GM23338 (cell line): ENCODE measurements around the gene IGF2BP1. TPM values are rescaled to one million over a fixed set of nuclear protein-coding genes. Genes with fewer than 3 reads are reported as not detected.
"Not testable (repeated sequence)": the region's sequence is repeated elsewhere in the genome, so short reads cannot be mapped to it uniquely, and the experiment has no call there.

Experiments
- ATAC-seq: fragments of 200-7000 bp; cut with Tn5 transposase; 3 replicates; pipeline ENCODE4 v1.9.1; 2020
- DNase-seq: peaks from one replicate; pipeline ENCODE4 v3.0.0-alpha.2; 2015; ENCODE audit warnings: low spot score
- H2AFZ ChIP-seq: fragments of 200-600 bp; sonication (generic); 2 replicates; pipeline ENCODE4 v1.8.0; 2016; ENCODE audit warnings: antibody characterized with exemption, mild to moderate bottlenecking, moderate library complexity
- H3F3A ChIP-seq: fragments of 200-600 bp; sonication (generic); replicated peaks from 2 replicates; pipeline ENCODE4 v1.8.0; 2017; ENCODE audit warnings: antibody characterized with exemption, mixed run types, low read depth
- H3K27ac ChIP-seq: fragments of 200-600 bp; sonication (generic); 2 replicates; pipeline ENCODE4 v1.6.1; 2016; ENCODE audit warnings: low read depth
- H3K27me3 ChIP-seq: fragments of 200-600 bp; sonication (generic); 2 replicates; pipeline ENCODE4 v1.8.0; 2016; ENCODE audit warnings: mild to moderate bottlenecking, mixed run types, moderate library complexity; ENCODE audit not compliant: insufficient read depth
- H3K36me3 ChIP-seq: fragments of 200-600 bp; sonication (generic); 2 replicates; pipeline ENCODE4 v1.8.0; 2016; ENCODE audit warnings: mild to moderate bottlenecking; ENCODE audit not compliant: insufficient read depth
- H3K4me1 ChIP-seq: fragments of 200-600 bp; sonication (generic); 2 replicates; pipeline ENCODE4 v1.8.0; 2016; ENCODE audit warnings: mild to moderate bottlenecking, moderate library complexity; ENCODE audit not compliant: insufficient read depth
- H3K4me2 ChIP-seq: fragments of 200-600 bp; sonication (generic); 2 replicates; pipeline ENCODE4 v1.7.1; 2017; ENCODE audit warnings: mixed run types
- H3K4me3 ChIP-seq: fragments of 200-600 bp; sonication (generic); 2 replicates; pipeline ENCODE4 v1.6.1; 2016; ENCODE audit warnings: mixed run types
- H3K79me2 ChIP-seq: fragments of 200-600 bp; sonication (generic); replicated peaks from 2 replicates; pipeline ENCODE4 v1.8.0; 2017; ENCODE audit warnings: mild to moderate bottlenecking; ENCODE audit not compliant: insufficient read depth
- H3K9me2 ChIP-seq: fragments of 200-600 bp; sonication (generic); 2 replicates; pipeline ENCODE4 v1.8.0; 2017; ENCODE audit not compliant: insufficient read depth
- H4K20me1 ChIP-seq: fragments of 200-600 bp; sonication (generic); replicated peaks from 2 replicates; pipeline ENCODE4 v1.8.0; 2017; ENCODE audit warnings: mild to moderate bottlenecking; ENCODE audit not compliant: insufficient read depth
- H3K27ac Mint-ChIP-seq: 2 replicates; pipeline ENCODE4 v1.8.0; 2020; ENCODE audit warnings: inconsistent platforms, mild to moderate bottlenecking, moderate library complexity, mixed read lengths
- H3K27me3 Mint-ChIP-seq: 3 replicates; pipeline ENCODE4 v1.8.0; 2022; ENCODE audit warnings: low read depth, mild to moderate bottlenecking, moderate library complexity, mixed read lengths, inconsistent platforms; ENCODE audit not compliant: insufficient read depth, poor library complexity
- H3K36me3 Mint-ChIP-seq: 3 replicates; pipeline ENCODE4 v1.8.0; 2021; ENCODE audit warnings: low read depth, mild to moderate bottlenecking, inconsistent platforms, moderate library complexity, mixed read lengths
- H3K4me1 Mint-ChIP-seq: 3 replicates; pipeline ENCODE4 v1.8.0; 2020; ENCODE audit warnings: mild to moderate bottlenecking, inconsistent platforms, mixed read lengths
- H3K4me3 Mint-ChIP-seq: 3 replicates; pipeline ENCODE4 v1.8.0; 2021; ENCODE audit warnings: moderate library complexity, mild to moderate bottlenecking, inconsistent platforms, mixed read lengths
- H3K9me3 Mint-ChIP-seq: 3 replicates; pipeline ENCODE4 v1.8.0; 2020; ENCODE audit warnings: moderate library complexity, mild to moderate bottlenecking, inconsistent platforms, mixed read lengths
- EZH2 ChIP-seq: fragments of 200-600 bp; sonication (generic); IDR thresholded peaks from one replicate; pipeline ENCODE4 v1.8.0; 2017; ENCODE audit warnings: antibody characterized with exemption, mild to moderate bottlenecking, low read depth; ENCODE audit not compliant: unreplicated experiment
- JUNB ChIP-seq: IDR thresholded peaks from one replicate; pipeline ENCODE4 v1.6.1; 2016; ENCODE audit warnings: antibody characterized with exemption; ENCODE audit not compliant: unreplicated experiment
- ZNF114 ChIP-seq: fragments of 250-450 bp; sonication (Bioruptor Pico); IDR thresholded peaks from 2 replicates; pipeline ENCODE4 v1.5.0; 2020; ENCODE audit warnings: mild to moderate bottlenecking, moderate library complexity
- ZNF331 ChIP-seq: fragments of 250-450 bp; sonication (Bioruptor Pico); IDR thresholded peaks from 2 replicates; pipeline ENCODE4 v1.5.0; 2020; ENCODE audit warnings: low read depth, mild to moderate bottlenecking, moderate library complexity
- polyA plus RNA-seq: library from polyadenylated mRNA; unstranded; fragments of >200 nt; fragmentation: Nextera tagmentation; extraction: Ambion mirVana; gene quantifications from 2 replicates; pipeline ENCODE4 v1.2.1, GENCODE V29; 2016
- total RNA-seq: library from RNA; depleted of rRNA; stranded (reverse); fragments of >200 nt; shearing (Covaris generic); gene quantifications from 2 replicates; pipeline ENCODE4 v1.2.3, GENCODE V29; 2014
- TF ChIP-seq, protein P1 (sequence below), 2 experiments: fragments of 200-600 bp in 1 of 2; sonication (generic) in 1 of 2; conservative IDR thresholded peaks; 2 replicates each; pipeline versions ENCODE4 v1.5.1 to v1.6.1; 2016 to 2017; ENCODE audit warnings: antibody characterized with exemption in 2 of 2, low read depth in 2 of 2, mild to moderate bottlenecking in 2 of 2, moderate library complexity in 1 of 2
- TF ChIP-seq, protein P2 (sequence below): IDR thresholded peaks from one replicate; pipeline ENCODE4 v1.6.1; 2018; ENCODE audit warnings: antibody characterized with exemption; ENCODE audit not compliant: unreplicated experiment
- TF ChIP-seq, protein P3 (sequence below): fragments of 250-450 bp; sonication (Bioruptor Pico); IDR thresholded peaks from 2 replicates; pipeline ENCODE4 v1.5.0; 2020; ENCODE audit warnings: mild to moderate bottlenecking, moderate library complexity

The IGF2BP1 gene
- total and polyA plus RNA-seq, 2 experiments from 2014 or later = 68.6 to 249 TPM

DNA sequence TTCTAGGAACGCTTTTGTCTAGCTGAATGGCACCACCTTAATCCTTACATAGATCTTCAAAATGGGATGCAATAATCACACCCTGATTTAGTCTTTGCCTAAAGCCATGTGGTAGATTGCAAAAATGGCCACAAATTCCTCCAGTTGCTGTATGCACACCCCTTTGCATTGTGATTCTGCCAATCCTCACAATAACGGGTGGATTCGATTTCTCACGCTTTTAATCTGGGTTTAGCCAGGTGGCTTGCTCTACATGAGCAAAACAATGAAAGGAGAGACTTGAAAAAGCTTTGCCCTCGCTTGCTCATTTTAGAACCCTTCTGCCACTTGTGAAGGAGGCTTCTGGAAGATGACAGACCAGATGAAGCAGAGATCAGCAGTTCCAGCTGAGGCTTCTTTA is 85.0 kb downstream of the IGF2BP1 start:
- no peaks in the 10 kb centered on the region for H3K79me2 ChIP-seq
- H3K4me3 ChIP-seq = no peak overlapping the region
- no peaks in the 10 kb centered on the region for H4K20me1 ChIP-seq
- ATAC-seq (no peak), DNase-seq (no peak)
- H2AFZ ChIP-seq = peak overlapping the region; percentile 66; the same call in 1 of the 2 replicates
- peaks cover 3% of the 10 kb centered on the region for H3K27me3 Mint-ChIP-seq
- H3K4me3 Mint-ChIP-seq = no peak overlapping the region
- H3F3A ChIP-seq = no peaks in the 10 kb centered on the region
- TF ChIP-seq ZNF331 (CRISPR knock-in tag) (no peak), EZH2 (no peak), JUNB (no peak), ZNF114 (CRISPR knock-in tag) (no peak)
- TF ChIP-seq, protein P1, sequence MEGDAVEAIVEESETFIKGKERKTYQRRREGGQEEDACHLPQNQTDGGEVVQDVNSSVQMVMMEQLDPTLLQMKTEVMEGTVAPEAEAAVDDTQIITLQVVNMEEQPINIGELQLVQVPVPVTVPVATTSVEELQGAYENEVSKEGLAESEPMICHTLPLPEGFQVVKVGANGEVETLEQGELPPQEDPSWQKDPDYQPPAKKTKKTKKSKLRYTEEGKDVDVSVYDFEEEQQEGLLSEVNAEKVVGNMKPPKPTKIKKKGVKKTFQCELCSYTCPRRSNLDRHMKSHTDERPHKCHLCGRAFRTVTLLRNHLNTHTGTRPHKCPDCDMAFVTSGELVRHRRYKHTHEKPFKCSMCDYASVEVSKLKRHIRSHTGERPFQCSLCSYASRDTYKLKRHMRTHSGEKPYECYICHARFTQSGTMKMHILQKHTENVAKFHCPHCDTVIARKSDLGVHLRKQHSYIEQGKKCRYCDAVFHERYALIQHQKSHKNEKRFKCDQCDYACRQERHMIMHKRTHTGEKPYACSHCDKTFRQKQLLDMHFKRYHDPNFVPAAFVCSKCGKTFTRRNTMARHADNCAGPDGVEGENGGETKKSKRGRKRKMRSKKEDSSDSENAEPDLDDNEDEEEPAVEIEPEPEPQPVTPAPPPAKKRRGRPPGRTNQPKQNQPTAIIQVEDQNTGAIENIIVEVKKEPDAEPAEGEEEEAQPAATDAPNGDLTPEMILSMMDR (conservative IDR thresholded peaks at IDR 0.05; ENCODE audit: low read depth in 2 of 2) = no peak
- TF ChIP-seq, protein P2, sequence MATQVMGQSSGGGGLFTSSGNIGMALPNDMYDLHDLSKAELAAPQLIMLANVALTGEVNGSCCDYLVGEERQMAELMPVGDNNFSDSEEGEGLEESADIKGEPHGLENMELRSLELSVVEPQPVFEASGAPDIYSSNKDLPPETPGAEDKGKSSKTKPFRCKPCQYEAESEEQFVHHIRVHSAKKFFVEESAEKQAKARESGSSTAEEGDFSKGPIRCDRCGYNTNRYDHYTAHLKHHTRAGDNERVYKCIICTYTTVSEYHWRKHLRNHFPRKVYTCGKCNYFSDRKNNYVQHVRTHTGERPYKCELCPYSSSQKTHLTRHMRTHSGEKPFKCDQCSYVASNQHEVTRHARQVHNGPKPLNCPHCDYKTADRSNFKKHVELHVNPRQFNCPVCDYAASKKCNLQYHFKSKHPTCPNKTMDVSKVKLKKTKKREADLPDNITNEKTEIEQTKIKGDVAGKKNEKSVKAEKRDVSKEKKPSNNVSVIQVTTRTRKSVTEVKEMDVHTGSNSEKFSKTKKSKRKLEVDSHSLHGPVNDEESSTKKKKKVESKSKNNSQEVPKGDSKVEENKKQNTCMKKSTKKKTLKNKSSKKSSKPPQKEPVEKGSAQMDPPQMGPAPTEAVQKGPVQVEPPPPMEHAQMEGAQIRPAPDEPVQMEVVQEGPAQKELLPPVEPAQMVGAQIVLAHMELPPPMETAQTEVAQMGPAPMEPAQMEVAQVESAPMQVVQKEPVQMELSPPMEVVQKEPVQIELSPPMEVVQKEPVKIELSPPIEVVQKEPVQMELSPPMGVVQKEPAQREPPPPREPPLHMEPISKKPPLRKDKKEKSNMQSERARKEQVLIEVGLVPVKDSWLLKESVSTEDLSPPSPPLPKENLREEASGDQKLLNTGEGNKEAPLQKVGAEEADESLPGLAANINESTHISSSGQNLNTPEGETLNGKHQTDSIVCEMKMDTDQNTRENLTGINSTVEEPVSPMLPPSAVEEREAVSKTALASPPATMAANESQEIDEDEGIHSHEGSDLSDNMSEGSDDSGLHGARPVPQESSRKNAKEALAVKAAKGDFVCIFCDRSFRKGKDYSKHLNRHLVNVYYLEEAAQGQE = no peak
- TF ChIP-seq, protein P3, sequence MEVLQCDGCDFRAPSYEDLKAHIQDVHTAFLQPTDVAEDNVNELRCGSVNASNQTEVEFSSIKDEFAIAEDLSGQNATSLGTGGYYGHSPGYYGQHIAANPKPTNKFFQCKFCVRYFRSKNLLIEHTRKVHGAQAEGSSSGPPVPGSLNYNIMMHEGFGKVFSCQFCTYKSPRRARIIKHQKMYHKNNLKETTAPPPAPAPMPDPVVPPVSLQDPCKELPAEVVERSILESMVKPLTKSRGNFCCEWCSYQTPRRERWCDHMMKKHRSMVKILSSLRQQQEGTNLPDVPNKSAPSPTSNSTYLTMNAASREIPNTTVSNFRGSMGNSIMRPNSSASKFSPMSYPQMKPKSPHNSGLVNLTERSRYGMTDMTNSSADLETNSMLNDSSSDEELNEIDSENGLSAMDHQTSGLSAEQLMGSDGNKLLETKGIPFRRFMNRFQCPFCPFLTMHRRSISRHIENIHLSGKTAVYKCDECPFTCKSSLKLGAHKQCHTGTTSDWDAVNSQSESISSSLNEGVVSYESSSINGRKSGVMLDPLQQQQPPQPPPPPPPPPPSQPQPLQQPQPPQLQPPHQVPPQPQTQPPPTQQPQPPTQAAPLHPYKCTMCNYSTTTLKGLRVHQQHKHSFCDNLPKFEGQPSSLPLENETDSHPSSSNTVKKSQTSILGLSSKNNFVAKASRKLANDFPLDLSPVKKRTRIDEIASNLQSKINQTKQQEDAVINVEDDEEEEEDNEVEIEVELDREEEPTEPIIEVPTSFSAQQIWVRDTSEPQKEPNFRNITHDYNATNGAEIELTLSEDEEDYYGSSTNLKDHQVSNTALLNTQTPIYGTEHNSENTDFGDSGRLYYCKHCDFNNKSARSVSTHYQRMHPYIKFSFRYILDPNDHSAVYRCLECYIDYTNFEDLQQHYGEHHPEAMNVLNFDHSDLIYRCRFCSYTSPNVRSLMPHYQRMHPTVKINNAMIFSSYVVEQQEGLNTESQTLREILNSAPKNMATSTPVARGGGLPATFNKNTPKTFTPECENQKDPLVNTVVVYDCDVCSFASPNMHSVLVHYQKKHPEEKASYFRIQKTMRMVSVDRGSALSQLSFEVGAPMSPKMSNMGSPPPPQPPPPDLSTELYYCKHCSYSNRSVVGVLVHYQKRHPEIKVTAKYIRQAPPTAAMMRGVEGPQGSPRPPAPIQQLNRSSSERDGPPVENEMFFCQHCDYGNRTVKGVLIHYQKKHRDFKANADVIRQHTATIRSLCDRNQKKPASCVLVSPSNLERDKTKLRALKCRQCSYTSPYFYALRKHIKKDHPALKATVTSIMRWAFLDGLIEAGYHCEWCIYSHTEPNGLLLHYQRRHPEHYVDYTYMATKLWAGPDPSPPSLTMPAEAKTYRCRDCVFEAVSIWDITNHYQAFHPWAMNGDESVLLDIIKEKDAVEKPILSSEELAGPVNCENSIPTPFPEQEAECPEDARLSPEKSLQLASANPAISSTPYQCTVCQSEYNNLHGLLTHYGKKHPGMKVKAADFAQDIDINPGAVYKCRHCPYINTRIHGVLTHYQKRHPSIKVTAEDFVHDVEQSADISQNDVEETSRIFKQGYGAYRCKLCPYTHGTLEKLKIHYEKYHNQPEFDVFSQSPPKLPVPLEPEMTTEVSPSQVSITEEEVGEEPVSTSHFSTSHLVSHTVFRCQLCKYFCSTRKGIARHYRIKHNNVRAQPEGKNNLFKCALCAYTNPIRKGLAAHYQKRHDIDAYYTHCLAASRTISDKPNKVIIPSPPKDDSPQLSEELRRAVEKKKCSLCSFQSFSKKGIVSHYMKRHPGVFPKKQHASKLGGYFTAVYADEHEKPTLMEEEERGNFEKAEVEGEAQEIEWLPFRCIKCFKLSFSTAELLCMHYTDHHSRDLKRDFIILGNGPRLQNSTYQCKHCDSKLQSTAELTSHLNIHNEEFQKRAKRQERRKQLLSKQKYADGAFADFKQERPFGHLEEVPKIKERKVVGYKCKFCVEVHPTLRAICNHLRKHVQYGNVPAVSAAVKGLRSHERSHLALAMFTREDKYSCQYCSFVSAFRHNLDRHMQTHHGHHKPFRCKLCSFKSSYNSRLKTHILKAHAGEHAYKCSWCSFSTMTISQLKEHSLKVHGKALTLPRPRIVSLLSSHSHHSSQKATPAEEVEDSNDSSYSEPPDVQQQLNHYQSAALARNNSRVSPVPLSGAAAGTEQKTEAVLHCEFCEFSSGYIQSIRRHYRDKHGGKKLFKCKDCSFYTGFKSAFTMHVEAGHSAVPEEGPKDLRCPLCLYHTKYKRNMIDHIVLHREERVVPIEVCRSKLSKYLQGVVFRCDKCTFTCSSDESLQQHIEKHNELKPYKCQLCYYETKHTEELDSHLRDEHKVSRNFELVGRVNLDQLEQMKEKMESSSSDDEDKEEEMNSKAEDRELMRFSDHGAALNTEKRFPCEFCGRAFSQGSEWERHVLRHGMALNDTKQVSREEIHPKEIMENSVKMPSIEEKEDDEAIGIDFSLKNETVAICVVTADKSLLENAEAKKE (CRISPR knock-in tag) = no peak
- H3K9me2 ChIP-seq = no peaks in the 10 kb centered on the region
- no peak overlapping the region for H3K27ac ChIP-seq
- H3K4me1 Mint-ChIP-seq = peaks cover 9% of the 10 kb centered on the region
- no peak overlapping the region for H3K27ac Mint-ChIP-seq
- H3K9me3 Mint-ChIP-seq = no peaks in the 10 kb centered on the region
- no peak overlapping the region for H3K4me2 ChIP-seq
- H3K36me3 ChIP-seq = no peaks in the 10 kb centered on the region
- H3K36me3 Mint-ChIP-seq = no peaks in the 10 kb centered on the region
- H3K4me1 ChIP-seq = peaks cover 5% of the 10 kb centered on the region
- H3K27me3 ChIP-seq = no peaks in the 10 kb centered on the region

DNA sequence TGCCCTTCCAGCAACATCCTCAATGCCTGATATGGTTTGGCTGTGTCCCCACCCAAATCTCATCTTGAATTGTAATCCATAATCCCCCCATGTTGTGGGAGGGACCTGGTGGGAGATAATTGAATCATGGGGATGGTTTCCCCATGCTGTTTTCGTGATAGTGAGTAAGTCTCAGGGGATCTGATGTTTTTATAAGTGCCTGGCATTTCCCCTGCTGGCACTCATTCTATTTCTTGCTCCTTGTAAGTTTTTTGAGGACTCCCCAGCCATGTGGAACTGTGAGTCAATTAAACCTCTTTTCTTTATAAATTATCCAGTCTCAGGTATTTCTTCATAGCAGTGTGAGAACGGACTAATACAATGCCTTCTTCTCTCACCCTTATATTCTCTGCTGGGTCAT is 87.9 kb downstream of the IGF2BP1 start:
- ATAC-seq, H3K27ac ChIP-seq, H3K79me2 ChIP-seq, H3F3A ChIP-seq, H3K4me2 ChIP-seq, H3K4me3 Mint-ChIP-seq, H3K27me3 Mint-ChIP-seq, H2AFZ ChIP-seq, H3K27ac Mint-ChIP-seq, H3K9me3 Mint-ChIP-seq, H3K36me3 ChIP-seq, H3K27me3 ChIP-seq, H3K4me3 ChIP-seq, DNase-seq, H3K4me1 ChIP-seq, H3K36me3 Mint-ChIP-seq, H3K9me2 ChIP-seq, H4K20me1 ChIP-seq: not testable (repeated sequence)
- H3K4me1 Mint-ChIP-seq = peaks cover 14% of the 10 kb centered on the region
